Nephron (organoid): ENCODE results near the gene SMAD4.

Experiments used
- H3K27ac Mint-ChIP-seq, 3 experiments: 2 replicates each; pipeline ENCODE4 v1.8.0; 2020; ENCODE audit warnings: mixed read lengths in 3 of 3, mild to moderate bottlenecking in 2 of 3, moderate library complexity in 1 of 3
- H3K27me3 Mint-ChIP-seq: 2 replicates; pipeline ENCODE4 v1.8.0; 2021; ENCODE audit warnings: low read depth, mild to moderate bottlenecking, moderate library complexity, mixed read lengths
- H3K36me3 Mint-ChIP-seq: 2 replicates; pipeline ENCODE4 v1.8.0; 2020; ENCODE audit warnings: low read depth, mixed read lengths
- H3K4me1 Mint-ChIP-seq: 2 replicates; pipeline ENCODE4 v1.8.0; 2020; ENCODE audit warnings: mixed read lengths
- H3K4me3 Mint-ChIP-seq, 3 experiments: 2 replicates each; pipeline ENCODE4 v1.8.0; 2020; ENCODE audit warnings: mild to moderate bottlenecking in 3 of 3, mixed read lengths in 3 of 3, moderate library complexity in 2 of 3
- H3K9me3 Mint-ChIP-seq: 2 replicates; pipeline ENCODE4 v1.8.0; 2020; ENCODE audit warnings: mixed read lengths
- TF ChIP-seq, protein P1 (sequence below), 3 experiments: fragments of 200-600 bp; sonication (generic); IDR thresholded peaks; one replicate each; pipeline ENCODE4 v1.5.0; 2021; ENCODE audit warnings: antibody characterized with exemption in 3 of 3; ENCODE audit not compliant: unreplicated experiment in 3 of 3

Gene SMAD4

DNA sequence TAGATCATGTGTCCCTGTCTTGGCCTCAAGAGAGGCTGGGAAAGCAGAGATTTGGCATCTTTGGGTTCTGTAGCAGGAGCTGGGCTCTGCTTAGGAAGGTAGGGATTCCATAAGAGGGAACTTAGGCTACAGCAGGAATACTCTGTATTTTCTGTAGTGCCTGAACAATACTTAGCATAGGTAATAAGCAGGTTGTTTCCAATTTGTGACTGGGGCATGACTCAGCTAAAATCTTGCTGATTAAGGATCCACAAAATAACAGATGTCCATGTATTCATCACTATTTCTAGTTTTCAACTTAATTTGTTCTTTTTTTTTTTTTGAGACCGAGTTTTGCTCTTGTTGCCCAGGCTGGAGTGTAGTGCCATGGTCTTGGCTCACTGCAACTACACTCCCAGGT, 68.5 kb downstream of the SMAD4 start:
- Mint-ChIP-seq H3K4me1 (no peaks in the 10 kb centered on the region), H3K27ac (no peak overlapping the region), H3K27me3 (peaks cover 4% of the 10 kb centered on the region), H3K9me3 (peaks cover 28% of the 10 kb centered on the region), H3K4me3 (no peak overlapping the region), H3K36me3 (peaks cover 9% of the 10 kb centered on the region)
- TF ChIP-seq, protein P1, sequence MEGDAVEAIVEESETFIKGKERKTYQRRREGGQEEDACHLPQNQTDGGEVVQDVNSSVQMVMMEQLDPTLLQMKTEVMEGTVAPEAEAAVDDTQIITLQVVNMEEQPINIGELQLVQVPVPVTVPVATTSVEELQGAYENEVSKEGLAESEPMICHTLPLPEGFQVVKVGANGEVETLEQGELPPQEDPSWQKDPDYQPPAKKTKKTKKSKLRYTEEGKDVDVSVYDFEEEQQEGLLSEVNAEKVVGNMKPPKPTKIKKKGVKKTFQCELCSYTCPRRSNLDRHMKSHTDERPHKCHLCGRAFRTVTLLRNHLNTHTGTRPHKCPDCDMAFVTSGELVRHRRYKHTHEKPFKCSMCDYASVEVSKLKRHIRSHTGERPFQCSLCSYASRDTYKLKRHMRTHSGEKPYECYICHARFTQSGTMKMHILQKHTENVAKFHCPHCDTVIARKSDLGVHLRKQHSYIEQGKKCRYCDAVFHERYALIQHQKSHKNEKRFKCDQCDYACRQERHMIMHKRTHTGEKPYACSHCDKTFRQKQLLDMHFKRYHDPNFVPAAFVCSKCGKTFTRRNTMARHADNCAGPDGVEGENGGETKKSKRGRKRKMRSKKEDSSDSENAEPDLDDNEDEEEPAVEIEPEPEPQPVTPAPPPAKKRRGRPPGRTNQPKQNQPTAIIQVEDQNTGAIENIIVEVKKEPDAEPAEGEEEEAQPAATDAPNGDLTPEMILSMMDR (IDR thresholded peaks at IDR 0.05; ENCODE audit: unreplicated experiment in 3 of 3), result no peak

DNA sequence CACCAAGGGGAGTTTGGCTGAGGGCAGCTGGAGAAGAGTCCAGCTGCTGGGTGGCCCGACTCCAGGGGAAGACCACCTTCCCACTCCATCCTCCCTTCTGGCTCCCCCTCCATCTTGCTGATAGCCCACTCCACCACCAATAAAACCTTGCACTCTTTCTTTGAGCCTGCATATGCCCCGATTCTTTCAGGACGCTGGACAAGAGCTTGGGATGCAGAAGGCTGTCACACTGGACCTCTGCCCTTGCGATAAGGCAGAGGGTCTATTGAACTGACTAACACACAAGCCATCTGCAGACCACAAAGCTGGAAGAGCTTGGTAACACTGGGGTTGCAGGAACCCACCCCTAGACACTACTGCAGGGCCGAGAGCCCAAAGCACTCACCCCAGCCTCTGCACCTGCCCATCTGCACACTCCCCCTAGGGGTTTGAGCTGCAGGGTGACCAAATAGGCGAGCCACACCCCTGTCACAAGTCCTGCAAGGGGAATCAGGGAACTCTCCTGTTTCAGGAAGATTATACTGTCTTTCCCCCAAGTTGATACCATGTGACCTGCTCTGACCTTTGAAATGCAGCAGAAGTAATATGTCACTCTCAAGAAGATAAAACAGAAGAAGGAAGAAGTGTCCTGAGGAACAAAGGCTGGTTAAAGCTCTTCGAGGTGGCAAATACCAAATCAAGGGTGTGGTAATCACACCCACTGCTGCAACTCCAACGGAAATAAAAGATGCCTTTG, 70.5 kb downstream of the SMAD4 start:
- H3K4me3 Mint-ChIP-seq, result no peak overlapping the region
- H3K36me3 Mint-ChIP-seq, result peaks cover 6% of the 10 kb centered on the region

DNA sequence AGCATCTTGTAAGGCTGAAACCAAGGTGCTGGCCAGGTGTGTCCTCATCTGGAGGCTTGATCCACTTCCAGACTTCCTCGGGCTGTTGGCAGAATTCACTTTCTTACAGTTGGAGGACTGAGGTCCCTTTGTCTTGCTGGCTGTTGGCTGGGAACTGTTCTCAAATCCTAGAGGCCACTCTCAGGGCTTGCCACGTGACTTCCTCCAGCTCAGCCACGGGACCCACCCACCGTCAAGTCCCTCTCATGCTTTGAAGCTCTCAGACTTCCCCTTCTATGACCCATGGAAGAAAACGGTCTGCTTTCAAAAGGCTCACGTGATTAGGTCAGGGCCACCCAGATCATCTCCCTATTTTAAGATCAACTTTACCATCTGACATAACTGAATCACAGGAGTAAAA, 77.1 kb downstream of the SMAD4 start:
- H3K27ac Mint-ChIP-seq, result no peak overlapping the region
- peaks cover 5% of the 10 kb centered on the region for H3K9me3 Mint-ChIP-seq
- H3K27me3 Mint-ChIP-seq, result peaks cover 3% of the 10 kb centered on the region
- no peak overlapping the region for H3K4me3 Mint-ChIP-seq
- H3K36me3 Mint-ChIP-seq, result peaks cover 5% of the 10 kb centered on the region
- TF ChIP-seq, protein P1 (IDR thresholded peaks at IDR 0.05; ENCODE audit: unreplicated experiment in 3 of 3), result no peak
- H3K4me1 Mint-ChIP-seq, result peaks cover 5% of the 10 kb centered on the region

More for the DNA sequence above, 70.5 kb downstream of the SMAD4 start:
- TF ChIP-seq, protein P1 (IDR thresholded peaks at IDR 0.05; ENCODE audit: unreplicated experiment in 3 of 3), result no peak
- peaks cover 17% of the 10 kb centered on the region for H3K9me3 Mint-ChIP-seq
- no peak overlapping the region for H3K27ac Mint-ChIP-seq
- H3K27me3 Mint-ChIP-seq, result peaks cover 4% of the 10 kb centered on the region
- H3K4me1 Mint-ChIP-seq, result no peaks in the 10 kb centered on the region

DNA sequence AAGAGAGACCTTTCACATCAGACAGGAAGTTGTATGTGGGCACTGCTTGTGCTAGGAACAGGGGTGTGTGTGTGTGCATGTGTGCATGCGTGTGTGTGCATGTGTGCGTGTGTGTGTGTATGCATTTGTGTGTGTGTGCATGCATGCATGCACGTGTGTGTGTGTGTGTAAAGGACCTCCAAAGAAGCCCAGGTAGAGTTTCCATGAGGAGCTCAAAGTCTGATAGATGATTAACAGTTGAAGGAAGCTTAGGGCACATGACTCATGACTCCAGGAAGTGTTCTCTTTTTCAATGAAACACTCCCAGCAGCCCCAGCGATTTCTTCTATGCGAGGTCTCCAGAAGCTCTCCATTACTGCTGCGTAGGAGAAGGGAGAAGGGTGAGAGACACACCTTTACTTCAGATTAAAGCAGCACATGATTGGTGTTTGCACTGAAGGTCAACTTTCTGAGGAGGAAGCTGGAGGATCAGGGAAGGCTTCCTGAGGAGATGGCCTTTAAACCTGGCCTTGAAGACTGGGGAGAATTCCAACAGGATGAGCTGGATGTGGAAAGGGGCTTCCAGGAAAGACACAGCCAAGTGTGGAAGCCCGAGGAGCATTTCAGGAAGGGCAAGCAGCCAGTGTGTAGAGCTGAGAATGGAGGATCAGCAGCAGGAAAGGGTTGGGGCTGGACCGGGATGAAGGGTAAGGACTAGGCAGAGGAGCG, 77.7 kb downstream of the SMAD4 start:
- Mint-ChIP-seq H3K27ac (no peak overlapping the region), H3K4me3 (no peak overlapping the region), H3K36me3 (peaks cover 2% of the 10 kb centered on the region), H3K9me3 (peaks cover 4% of the 10 kb centered on the region), H3K4me1 (peaks cover 5% of the 10 kb centered on the region), H3K27me3 (peaks cover 3% of the 10 kb centered on the region)
- TF ChIP-seq, protein P1 (IDR thresholded peaks at IDR 0.05; ENCODE audit: unreplicated experiment in 3 of 3), result no peak

DNA sequence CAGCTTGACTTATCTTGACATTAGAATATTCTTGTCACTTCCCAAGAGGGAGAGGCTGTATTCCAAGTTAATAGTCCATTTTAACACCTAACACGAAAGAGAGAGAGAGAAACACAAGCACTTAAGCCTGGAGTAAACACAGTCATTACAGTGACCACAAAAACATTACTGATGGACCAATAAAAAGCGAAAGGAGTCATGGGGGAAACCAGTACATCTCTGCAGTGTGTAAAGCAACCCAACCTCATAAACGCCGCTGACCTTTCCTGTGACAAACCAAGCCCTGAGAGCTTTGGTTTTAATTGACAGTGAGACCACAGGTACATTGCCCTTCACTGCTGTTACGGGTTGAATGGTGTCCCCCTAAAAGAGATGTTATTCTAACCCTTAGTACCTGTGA, 78.3 kb downstream of the SMAD4 start:
- Mint-ChIP-seq H3K4me3 (no peak overlapping the region), H3K4me1 (peaks cover 5% of the 10 kb centered on the region), H3K9me3 (peaks cover 6% of the 10 kb centered on the region), H3K27ac (no peak overlapping the region), H3K36me3 (no peaks in the 10 kb centered on the region), H3K27me3 (peaks cover 3% of the 10 kb centered on the region)
- TF ChIP-seq, protein P1 (IDR thresholded peaks at IDR 0.05; ENCODE audit: unreplicated experiment in 3 of 3), result no peak
